AG04449 (cell line): Measurements from ENCODE around the gene PTMA.

ENCODE experiments used
- CTCF ChIA-PET: fragments of 350-600 bp; formaldehyde crosslinking; extraction: SDS; loops from one replicate; lab custom pipeline; 2021; ENCODE audit warnings: antibody characterized with exemption; lab: Yijun Ruan, JAX
- POLR2A ChIA-PET: fragments of 400-600, 350-600 bp; formaldehyde crosslinking; extraction: SDS; loops from one replicate; lab custom pipeline; 2020; ENCODE audit warnings: antibody characterized with exemption, inconsistent platforms; lab: Yijun Ruan, JAX
- DNase-seq: peaks from one replicate; pipeline ENCODE4 v3.0.0-alpha.2; 2010; ENCODE audit warnings: low read depth, low spot score
- H3K4me3 ChIP-seq: 2 replicates; pipeline ENCODE4 v1.5.1; 2011; ENCODE audit warnings: low read depth, mild to moderate bottlenecking, control low read depth, low read length
- CTCF ChIP-seq: IDR thresholded peaks from one replicate; pipeline ENCODE4 v1.5.1; 2011; ENCODE audit warnings: mild to moderate bottlenecking, moderate library complexity, low read length, control low read depth, inconsistent platforms; ENCODE audit not compliant: insufficient read depth; ENCODE audit errors: missing control alignments

The PTMA gene

GRCh38 chr2:231720987-231721966 lies 13.0 kb downstream of the PTMA start:
- ChIA-PET CTCF (interaction anchor here (0.6 to 1.1 kb wide), 3 partner anchors 10 to 46 kb away, joined by 3 to 5 read pairs (median 4); no protein-coding TSS in a partner anchor), POLR2A (no interaction called here)
- no peak for TF ChIP-seq CTCF
- no peak overlapping the region for H3K4me3 ChIP-seq
- DNase-seq = no peak

GRCh38 chr2:231722721-231723307 lies 14.5 kb downstream of the PTMA start:
- POLR2A ChIA-PET = no interaction called here
- CTCF ChIA-PET = interaction anchor here (1.0 to 3.4 kb wide), 4 partner anchors 9 to 48 kb away, joined by 4 to 75 read pairs (median 6); no protein-coding TSS in a partner anchor

DNA sequence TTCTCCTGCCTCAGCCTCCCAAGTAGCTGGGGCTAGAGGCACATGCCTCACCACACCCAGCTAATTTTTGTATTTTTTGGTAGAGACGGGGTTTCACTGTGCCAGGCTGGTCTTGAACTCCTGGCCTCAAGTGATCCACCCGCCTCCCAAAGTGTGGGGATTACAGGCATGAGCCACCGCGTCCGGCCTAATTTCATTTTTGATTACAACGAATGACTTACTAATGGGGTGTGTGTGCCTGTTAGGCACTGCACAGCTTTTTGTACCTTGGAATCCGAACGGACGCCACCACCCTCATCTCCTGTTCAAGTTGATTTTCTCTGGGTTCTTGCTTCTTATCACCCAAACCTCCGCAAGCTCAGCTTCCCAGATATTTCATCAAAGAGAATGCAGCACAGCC lies 17.2 kb downstream of the PTMA start:
- ChIA-PET CTCF (interaction anchor here (1.0 to 3.4 kb wide), 8 partner anchors 8 to 50 kb away, joined by 3 to 75 read pairs (median 5); no protein-coding TSS in a partner anchor), POLR2A (interaction anchor here (0.5 kb wide), 1 partner anchor 36 kb away, joined by 3 read pairs; no protein-coding TSS in a partner anchor)
- DNase-seq = no peak
- H3K4me3 ChIP-seq = no peak overlapping the region
- no peak for TF ChIP-seq CTCF

More at GRCh38 chr2:231722721-231723307, 14.5 kb downstream of the PTMA start:
- TF ChIP-seq CTCF = no peak
- no peak for DNase-seq
- no peak overlapping the region for H3K4me3 ChIP-seq

- no peak for TF ChIP-seq CTCF
- CTCF ChIA-PET = interaction anchor here (0.7 to 3.4 kb wide), 5 partner anchors 11 to 269 kb away, joined by 3 to 75 read pairs (median 5); no protein-coding TSS in a partner anchor
- no peak for DNase-seq
- H3K4me3 ChIP-seq = no peak overlapping the region
- POLR2A ChIA-PET = interaction anchor here (0.6 kb wide), 1 partner anchor 12 kb away, joined by 4 read pairs; no protein-coding TSS in a partner anchor
These were observed 18.0 kb downstream of the PTMA start for GRCh38 chr2:231726276-231726675.

- no peak for DNase-seq
- ChIA-PET CTCF (interaction anchor here (1.2 to 5.5 kb wide), 2 partner anchors 13 to 53 kb away, joined by 6 to 42 read pairs; no protein-coding TSS in a partner anchor), POLR2A (interaction anchor here (0.7 kb wide), 1 partner anchor 53 kb away, joined by 3 read pairs; the partner anchor contains the start of gene PDE6D)
- no peak overlapping the region for H3K4me3 ChIP-seq
- TF ChIP-seq CTCF = no peak
These were observed 19.3 kb downstream of the PTMA start for GRCh38 chr2:231727621-231728020.
